Neural cell (in vitro differentiated cells): ENCODE data around the gene ADD3.
"Not testable (repeated sequence)": the region's sequence is repeated elsewhere in the genome, so short reads cannot be mapped to it uniquely, and the experiment has no call there.

Source experiments
- EP300 ChIP-seq: fragments of 450-650 bp; conservative IDR thresholded peaks from 2 replicates; pipeline ENCODE4 v1.6.1; 2014; ENCODE audit warnings: antibody characterized with exemption, mild to moderate bottlenecking, moderate library complexity; ENCODE audit not compliant: poor library complexity, severe bottlenecking
- EZH2 ChIP-seq: fragments of 200-600, 300-800 bp; shearing (Covaris generic), sonication (generic); IDR thresholded peaks from 2 replicates; pipeline ENCODE4 v1.6.1; 2014; ENCODE audit warnings: antibody characterized with exemption, low read length, borderline replicate concordance, mild to moderate bottlenecking; ENCODE audit not compliant: insufficient read depth, poor library complexity, severe bottlenecking
- POLR2AphosphoS5 ChIP-seq: IDR thresholded peaks from 2 replicates; pipeline ENCODE4 v1.6.1; 2012
- SMC3 ChIP-seq: fragments of 450-650 bp; conservative IDR thresholded peaks from 2 replicates; pipeline ENCODE4 v1.6.1; 2014; ENCODE audit warnings: antibody characterized with exemption, mild to moderate bottlenecking, moderate library complexity; ENCODE audit not compliant: poor library complexity
- TAF1 ChIP-seq: IDR thresholded peaks from 2 replicates; pipeline ENCODE4 v1.6.1; 2012; ENCODE audit warnings: low read depth
- TF ChIP-seq, protein P1 (sequence below): fragments of 450-650 bp; IDR thresholded peaks from 2 replicates; pipeline ENCODE4 v1.5.1; 2014; ENCODE audit warnings: antibody characterized with exemption, mild to moderate bottlenecking, moderate library complexity; ENCODE audit not compliant: poor library complexity, severe bottlenecking
- TF ChIP-seq, protein P2 (sequence below): IDR thresholded peaks from 2 replicates; pipeline ENCODE4 v1.6.1; 2012; ENCODE audit warnings: borderline replicate concordance

DNA sequence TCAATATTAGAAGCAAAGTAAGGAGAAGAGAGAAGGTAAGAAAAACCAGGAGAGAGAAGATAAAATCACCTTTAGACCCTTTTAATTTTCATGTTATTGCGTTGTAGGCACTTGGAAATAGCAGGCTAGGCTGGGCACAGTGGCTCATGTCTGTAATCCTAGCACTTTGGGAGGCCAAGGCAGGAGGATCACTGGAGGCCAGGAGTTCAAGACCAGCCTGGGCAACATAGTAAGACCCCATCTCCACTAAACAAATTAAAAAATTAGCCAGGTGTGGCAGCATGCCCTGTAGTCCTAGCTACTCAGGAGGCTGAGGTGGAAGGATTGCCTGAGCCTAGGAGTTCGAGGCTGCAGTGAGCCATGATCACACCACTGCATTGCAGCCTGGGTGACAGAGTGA is 106.9 kb downstream of the ADD3 start:
- TF ChIP-seq, protein P1, sequence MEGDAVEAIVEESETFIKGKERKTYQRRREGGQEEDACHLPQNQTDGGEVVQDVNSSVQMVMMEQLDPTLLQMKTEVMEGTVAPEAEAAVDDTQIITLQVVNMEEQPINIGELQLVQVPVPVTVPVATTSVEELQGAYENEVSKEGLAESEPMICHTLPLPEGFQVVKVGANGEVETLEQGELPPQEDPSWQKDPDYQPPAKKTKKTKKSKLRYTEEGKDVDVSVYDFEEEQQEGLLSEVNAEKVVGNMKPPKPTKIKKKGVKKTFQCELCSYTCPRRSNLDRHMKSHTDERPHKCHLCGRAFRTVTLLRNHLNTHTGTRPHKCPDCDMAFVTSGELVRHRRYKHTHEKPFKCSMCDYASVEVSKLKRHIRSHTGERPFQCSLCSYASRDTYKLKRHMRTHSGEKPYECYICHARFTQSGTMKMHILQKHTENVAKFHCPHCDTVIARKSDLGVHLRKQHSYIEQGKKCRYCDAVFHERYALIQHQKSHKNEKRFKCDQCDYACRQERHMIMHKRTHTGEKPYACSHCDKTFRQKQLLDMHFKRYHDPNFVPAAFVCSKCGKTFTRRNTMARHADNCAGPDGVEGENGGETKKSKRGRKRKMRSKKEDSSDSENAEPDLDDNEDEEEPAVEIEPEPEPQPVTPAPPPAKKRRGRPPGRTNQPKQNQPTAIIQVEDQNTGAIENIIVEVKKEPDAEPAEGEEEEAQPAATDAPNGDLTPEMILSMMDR = not testable (repeated sequence)
- not testable (repeated sequence) for TF ChIP-seq TAF1, EZH2, EP300, POLR2AphosphoS5, SMC3
- TF ChIP-seq, protein P2, sequence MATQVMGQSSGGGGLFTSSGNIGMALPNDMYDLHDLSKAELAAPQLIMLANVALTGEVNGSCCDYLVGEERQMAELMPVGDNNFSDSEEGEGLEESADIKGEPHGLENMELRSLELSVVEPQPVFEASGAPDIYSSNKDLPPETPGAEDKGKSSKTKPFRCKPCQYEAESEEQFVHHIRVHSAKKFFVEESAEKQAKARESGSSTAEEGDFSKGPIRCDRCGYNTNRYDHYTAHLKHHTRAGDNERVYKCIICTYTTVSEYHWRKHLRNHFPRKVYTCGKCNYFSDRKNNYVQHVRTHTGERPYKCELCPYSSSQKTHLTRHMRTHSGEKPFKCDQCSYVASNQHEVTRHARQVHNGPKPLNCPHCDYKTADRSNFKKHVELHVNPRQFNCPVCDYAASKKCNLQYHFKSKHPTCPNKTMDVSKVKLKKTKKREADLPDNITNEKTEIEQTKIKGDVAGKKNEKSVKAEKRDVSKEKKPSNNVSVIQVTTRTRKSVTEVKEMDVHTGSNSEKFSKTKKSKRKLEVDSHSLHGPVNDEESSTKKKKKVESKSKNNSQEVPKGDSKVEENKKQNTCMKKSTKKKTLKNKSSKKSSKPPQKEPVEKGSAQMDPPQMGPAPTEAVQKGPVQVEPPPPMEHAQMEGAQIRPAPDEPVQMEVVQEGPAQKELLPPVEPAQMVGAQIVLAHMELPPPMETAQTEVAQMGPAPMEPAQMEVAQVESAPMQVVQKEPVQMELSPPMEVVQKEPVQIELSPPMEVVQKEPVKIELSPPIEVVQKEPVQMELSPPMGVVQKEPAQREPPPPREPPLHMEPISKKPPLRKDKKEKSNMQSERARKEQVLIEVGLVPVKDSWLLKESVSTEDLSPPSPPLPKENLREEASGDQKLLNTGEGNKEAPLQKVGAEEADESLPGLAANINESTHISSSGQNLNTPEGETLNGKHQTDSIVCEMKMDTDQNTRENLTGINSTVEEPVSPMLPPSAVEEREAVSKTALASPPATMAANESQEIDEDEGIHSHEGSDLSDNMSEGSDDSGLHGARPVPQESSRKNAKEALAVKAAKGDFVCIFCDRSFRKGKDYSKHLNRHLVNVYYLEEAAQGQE = not testable (repeated sequence)
